HL-60 (cell line): ENCODE data around the gene RALA.

Source experiments
- DNase-seq, 2 experiments: peaks; one replicate each; pipeline ENCODE4 v3.0.0-alpha.2; 2010 to 2020; ENCODE audit warnings: low read depth in 1 of 2, low spot score in 1 of 2
- H3K27ac ChIP-seq: fragments of 250-450 bp; sonication (Bioruptor Pico); replicated peaks from 2 replicates; pipeline ENCODE4 v1.5.1; 2020; ENCODE audit warnings: mild to moderate bottlenecking, moderate library complexity
- H3K27me3 ChIP-seq: fragments of 250-450 bp; sonication (Bioruptor Pico); 2 replicates; pipeline ENCODE4 v1.5.1; 2021; ENCODE audit warnings: mild to moderate bottlenecking, moderate library complexity; ENCODE audit not compliant: insufficient read depth, poor library complexity, severe bottlenecking
- H3K4me3 ChIP-seq: replicated peaks from 2 replicates; pipeline ENCODE4 v1.5.1; 2011; ENCODE audit warnings: mild to moderate bottlenecking, control low read depth, low read length; ENCODE audit not compliant: insufficient read depth
- CTCF ChIP-seq: IDR thresholded peaks from one replicate; pipeline ENCODE4 v1.5.1; 2011; ENCODE audit warnings: low read length, control low read depth, inconsistent platforms; ENCODE audit not compliant: insufficient read depth
- GABPA ChIP-seq: IDR thresholded peaks from 2 replicates; pipeline ENCODE4 v1.6.1; 2012; ENCODE audit warnings: low read depth
- POLR2AphosphoS5 ChIP-seq: IDR thresholded peaks from 2 replicates; pipeline ENCODE4 v1.6.1; 2012; ENCODE audit warnings: low read depth
- REST ChIP-seq: IDR thresholded peaks from 2 replicates; pipeline ENCODE4 v1.6.1; 2012; ENCODE audit warnings: low read depth; ENCODE audit not compliant: insufficient replicate concordance
- SPI1 ChIP-seq: IDR thresholded peaks from 2 replicates; pipeline ENCODE4 v1.6.1; 2012; ENCODE audit warnings: low read depth, mild to moderate bottlenecking, borderline replicate concordance

RALA gene

GRCh38 chr7:39622609-39623008 lies 763 bp upstream of the RALA start:
- H3K27me3 ChIP-seq, result no peaks in the 10 kb centered on the region
- no peak for TF ChIP-seq REST

GRCh38 chr7:39623732-39624441 lies 515 bp downstream of the RALA start:
- Histone ChIP-seq H3K27me3 (no peaks in the 10 kb centered on the region), H3K4me3 (peak overlapping the region; percentile 89), H3K27ac (peak overlapping the region; percentile 92)
- peak; percentile 29 to 47 for DNase-seq
- no peak for TF ChIP-seq POLR2AphosphoS5
- TF ChIP-seq REST, result no peak
- no peak for TF ChIP-seq SPI1
- TF ChIP-seq GABPA, result no peak
- no peak for TF ChIP-seq CTCF

More at GRCh38 chr7:39622609-39623008, 763 bp upstream of the RALA start:
- DNase-seq, result no peak
- peak overlapping the region; percentile 89 for H3K4me3 ChIP-seq
- peak overlapping the region; percentile 92 for H3K27ac ChIP-seq

- TF ChIP-seq CTCF (no peak), REST (no peak), SPI1 (no peak), POLR2AphosphoS5 (no peak), GABPA (no peak)
- no peaks in the 10 kb centered on the region for H3K27me3 ChIP-seq
- H3K4me3 ChIP-seq, result peak overlapping the region; percentile 89
- DNase-seq, result no peak
- H3K27ac ChIP-seq, result peak overlapping the region; percentile 2
Observed at GRCh38 chr7:39624442-39624807, 1.1 kb downstream of the RALA start.
